Measurements from ENCODE around the gene MB21D2. TPM values are rescaled to one million over a fixed set of nuclear protein-coding genes. Genes with fewer than 3 reads are reported as not detected.

Gene MB21D2
- total RNA-seq, 1 donor from 2014 or later: 11.0 TPM

GRCh38 chr3:192840143-192840836, 77.4 kb downstream of the MB21D2 start:
- Mint-ChIP-seq H3K27me3 (ENCODE audit: low read depth, unreplicated experiment) (no peaks in the 10 kb centered on the region), H3K4me3 (ENCODE audit: unreplicated experiment) (no peak overlapping the region), H3K27ac (ENCODE audit: unreplicated experiment) (no peak overlapping the region), H3K36me3 (ENCODE audit: low read depth, unreplicated experiment) (peaks cover 3% of the 10 kb centered on the region), H3K9me3 (ENCODE audit: unreplicated experiment) (no peaks in the 10 kb centered on the region), H3K4me1 (ENCODE audit: low read depth, unreplicated experiment) (peaks cover 22% of the 10 kb centered on the region)
- no peaks in the 10 kb centered on the region for H3K9me3 ChIP-seq (ENCODE audit: insufficient read depth, low read depth, low read length)
- H2AFZ ChIP-seq (ENCODE audit: low read depth, low read length): no peak overlapping the region
- H3K36me3 ChIP-seq (ENCODE audit: insufficient read depth, low read length): no peaks in the 10 kb centered on the region
- no peaks in the 10 kb centered on the region for H3K27me3 ChIP-seq (ENCODE audit: insufficient read depth, low read length)
- DNase-seq (ENCODE audit: low read depth) (no peak), FAIRE-seq (no peak)
- peaks cover 35% of the 10 kb centered on the region for H4K20me1 ChIP-seq (ENCODE audit: insufficient read depth, low read length)
- TF ChIP-seq CTCF (IDR thresholded peaks at IDR 0.05; ENCODE audit: insufficient read depth, low read depth, low read length) (no peak), EZH2 (IDR thresholded peaks at IDR 0.05; ENCODE audit: insufficient read depth, low read length) (no peak)
- peaks cover 88% of the 10 kb centered on the region for H3K79me2 ChIP-seq (ENCODE audit: insufficient read depth, low read length)
- no peak overlapping the region for H3K4me3 ChIP-seq (ENCODE audit: insufficient read depth, low read depth, low read length)
- peaks cover 24% of the 10 kb centered on the region for H3K4me1 ChIP-seq (ENCODE audit: insufficient read depth, low read length)
- no peak overlapping the region for H3K27ac ChIP-seq (ENCODE audit: low read depth, low read length)
- no peak overlapping the region for H3K9ac ChIP-seq (ENCODE audit: low read length)
- H3K4me2 ChIP-seq (ENCODE audit: low read length): no peak overlapping the region

- H4K20me1 ChIP-seq (ENCODE audit: insufficient read depth, low read length): peaks cover 9% of the 10 kb centered on the region
- H3K4me1 ChIP-seq (ENCODE audit: insufficient read depth, low read length): peaks cover 47% of the 10 kb centered on the region
- H3K4me3 ChIP-seq (ENCODE audit: insufficient read depth, low read depth, low read length): no peak overlapping the region
- H3K9me3 ChIP-seq (ENCODE audit: insufficient read depth, low read depth, low read length): no peaks in the 10 kb centered on the region
- DNase-seq (ENCODE audit: low read depth): peak; percentile 84
- H3K27me3 Mint-ChIP-seq (ENCODE audit: low read depth, unreplicated experiment): no peaks in the 10 kb centered on the region
- no peaks in the 10 kb centered on the region for H3K36me3 Mint-ChIP-seq (ENCODE audit: low read depth, unreplicated experiment)
- no peak overlapping the region for H2AFZ ChIP-seq (ENCODE audit: low read depth, low read length)
- H3K9ac ChIP-seq (ENCODE audit: low read length): peak overlapping the region; percentile 5
- no peaks in the 10 kb centered on the region for H3K27me3 ChIP-seq (ENCODE audit: insufficient read depth, low read length)
- TF ChIP-seq CTCF (IDR thresholded peaks at IDR 0.05; ENCODE audit: insufficient read depth, low read depth, low read length) (no peak), EZH2 (IDR thresholded peaks at IDR 0.05; ENCODE audit: insufficient read depth, low read length) (no peak)
- FAIRE-seq: no peak
- H3K27ac Mint-ChIP-seq (ENCODE audit: unreplicated experiment): peak overlapping the region; percentile 79
- no peak overlapping the region for H3K4me3 Mint-ChIP-seq (ENCODE audit: unreplicated experiment)
- no peak overlapping the region for H3K4me2 ChIP-seq (ENCODE audit: low read length)
- no peaks in the 10 kb centered on the region for H3K36me3 ChIP-seq (ENCODE audit: insufficient read depth, low read length)
- peaks cover 33% of the 10 kb centered on the region for H3K4me1 Mint-ChIP-seq (ENCODE audit: low read depth, unreplicated experiment)
- peaks cover 71% of the 10 kb centered on the region for H3K79me2 ChIP-seq (ENCODE audit: insufficient read depth, low read length)
- peak overlapping the region; percentile 20 for H3K27ac ChIP-seq (ENCODE audit: low read depth, low read length)
- no peaks in the 10 kb centered on the region for H3K9me3 Mint-ChIP-seq (ENCODE audit: unreplicated experiment)
Measured at GRCh38 chr3:192835818-192836815, 81.5 kb downstream of the MB21D2 start.
